ENCODE results near the gene GSS. TPM values are rescaled to one million over a fixed set of nuclear protein-coding genes. Genes with fewer than 3 reads are reported as not detected.

GSS gene
- polyA plus RNA-seq (2013, experiment 1 of 2; ENCODE audit: insufficient read length) = 43.8 TPM
- 43.7 TPM for polyA plus RNA-seq (2013, experiment 2 of 2; ENCODE audit: insufficient read length)

GRCh38 chr20:34955231-34956040 is at the start of gene GSS, which contains the start of gene MYH7B:
Gene GSS, minus strand, starts transcription at chr20:34955806. Its CDS starts 3,954 bp downstream, at chr20:34951852.
Gene MYH7B, plus strand, starts transcription at chr20:34955868. Its CDS starts 22,138 bp downstream, at chr20:34978006.
- peak; percentile 96 for DNase-seq

GRCh38 chr20:35004749-35005462 is 49.3 kb upstream of the GSS start:
- no peak for DNase-seq

- DNase-seq = no peak
These were observed 48.6 kb upstream of the GSS start for GRCh38 chr20:35004051-35004725.

GRCh38 chr20:35003211-35004031 is 47.8 kb upstream of the GSS start:
- no peak for DNase-seq

- no peak for DNase-seq
These were observed 47.0 kb upstream of the GSS start for GRCh38 chr20:35002426-35003210.

- DNase-seq = no peak
These were observed 46.2 kb upstream of the GSS start for GRCh38 chr20:35001596-35002362.

GRCh38 chr20:35000922-35001595 is 45.5 kb upstream of the GSS start:
- no peak for DNase-seq

- DNase-seq = no peak
These were observed 44.8 kb upstream of the GSS start for GRCh38 chr20:35000311-35000921.

- no peak for DNase-seq
These were observed 44.2 kb upstream of the GSS start for GRCh38 chr20:34999782-35000181.

GRCh38 chr20:34999021-34999451 is 43.4 kb upstream of the GSS start:
- no peak for DNase-seq

- DNase-seq = no peak
These were observed 42.8 kb upstream of the GSS start for GRCh38 chr20:34998331-34998950.

GRCh38 chr20:34997774-34998173 is 42.2 kb upstream of the GSS start:
- no peak for DNase-seq

GRCh38 chr20:34997131-34997561 is 41.5 kb upstream of the GSS start:
- no peak for DNase-seq

- DNase-seq = no peak
These were observed 40.8 kb upstream of the GSS start for GRCh38 chr20:34996243-34997028.

- DNase-seq = no peak
These were observed 40.1 kb upstream of the GSS start for GRCh38 chr20:34995696-34996095.

GRCh38 chr20:34995192-34995591 is 39.6 kb upstream of the GSS start:
- DNase-seq = no peak

- DNase-seq = no peak
These were observed 39.0 kb upstream of the GSS start for GRCh38 chr20:34994509-34995131.

Data from fibroblast of skin of scalp (primary cell).